HepG2 (cell line): Measurements from ENCODE around the gene GSTT2. TPM values are rescaled to one million over a fixed set of nuclear protein-coding genes. Genes with fewer than 3 reads are reported as not detected.
A peak's percentile ranks its signal among the peaks of the same experiment; 100 is the strongest.

Experiments
- CEBPB ChIP-seq: IDR thresholded peaks from 2 replicates; pipeline ENCODE4 v1.6.1; 2011; ENCODE audit warnings: low read depth, low read length, improper control_type of control experiment, borderline replicate concordance
- CEBPG ChIP-seq: IDR thresholded peaks from 2 replicates; pipeline ENCODE4 v1.6.1; 2016
- DPF2 ChIP-seq: sonication (generic); formaldehyde crosslinking; IDR thresholded peaks from 2 replicates; pipeline ENCODE4 v1.4.0; 2020; ENCODE audit warnings: mild to moderate bottlenecking, low read depth, missing genetic modification reagents, borderline replicate concordance
- FOSL2 ChIP-seq: sonication (generic); formaldehyde crosslinking; IDR thresholded peaks from 2 replicates; pipeline ENCODE4 v1.4.0; 2020; ENCODE audit warnings: missing genetic modification reagents
- GABPB1 ChIP-seq: IDR thresholded peaks from 2 replicates; pipeline ENCODE4 v1.6.1; 2016; ENCODE audit warnings: mild to moderate bottlenecking, missing genetic modification reagents, moderate library complexity, missing compliant biosample characterization
- GATAD2A ChIP-seq: IDR thresholded peaks from 2 replicates; pipeline ENCODE4 v1.6.1; 2016
- KAT2B ChIP-seq: fragments of 150-350 bp; IDR thresholded peaks from 2 replicates; pipeline ENCODE4 v1.6.1; 2014; ENCODE audit warnings: low read depth, low read length, borderline replicate concordance
- MATR3 ChIP-seq: sonication (generic); formaldehyde crosslinking; IDR thresholded peaks from 2 replicates; pipeline ENCODE4 v1.4.0; 2020; ENCODE audit warnings: missing genetic modification reagents
- NR1H2 ChIP-seq: sonication (generic); formaldehyde crosslinking; IDR thresholded peaks from 2 replicates; pipeline ENCODE4 v1.8.1; 2022; ENCODE audit warnings: low read depth, missing genetic modification reagents, borderline replicate concordance
- ONECUT2 ChIP-seq: sonication (generic); formaldehyde crosslinking; IDR thresholded peaks from 2 replicates; pipeline ENCODE4 v1.4.0; 2020; ENCODE audit warnings: missing genetic modification reagents
- RCOR2 ChIP-seq: IDR thresholded peaks from 2 replicates; pipeline ENCODE4 v1.6.1; 2016; ENCODE audit warnings: missing biosample characterization, missing genetic modification reagents
- RFX3 ChIP-seq: IDR thresholded peaks from 2 replicates; pipeline ENCODE4 v1.6.1; 2016; ENCODE audit warnings: missing biosample characterization, missing genetic modification reagents
- RXRB ChIP-seq: IDR thresholded peaks from 2 replicates; pipeline ENCODE4 v1.6.1; 2016; ENCODE audit warnings: borderline replicate concordance, missing genetic modification reagents, missing compliant biosample characterization
- TCF12 ChIP-seq, 2 experiments: fragments of 450-650 bp in 1 of 2; sonication (generic) in 1 of 2; formaldehyde crosslinking in 1 of 2; IDR thresholded peaks; 2 replicates each; pipeline versions ENCODE4 v1.6.1 to v1.8.0; 2017 to 2022; ENCODE audit warnings: antibody characterized with exemption in 1 of 2, mild to moderate bottlenecking in 1 of 2, missing genetic modification reagents in 1 of 2, moderate library complexity in 1 of 2
- ZFAT ChIP-seq: sonication (generic); formaldehyde crosslinking; conservative IDR thresholded peaks from 2 replicates; pipeline ENCODE4 v1.8.1; 2023; ENCODE audit warnings: missing genetic modification reagents, inconsistent platforms
- ZNF780A ChIP-seq: sonication (generic); formaldehyde crosslinking; IDR thresholded peaks from 2 replicates; pipeline ENCODE4 v1.8.0; 2022; ENCODE audit warnings: mild to moderate bottlenecking, missing genetic modification reagents, moderate library complexity
- polyA plus RNA-seq, 8 experiments: library from polyadenylated mRNA; depleted of rRNA in 3 of 8; stranded (reverse) in 7 of 8; unstranded in 1 of 8; fragments of >200 nt; fragmentation: Illumina TruSeq in 4 of 8; extraction: Trizol in 4 of 8; gene quantifications; 2 replicates each; pipeline versions ENCODE4 v1.2.1 to v1.2.3, GENCODE V29; 2011 to 2016; ENCODE audit warnings: low read depth in 4 of 8, missing spikeins in 1 of 8, mixed read lengths in 1 of 8; ENCODE audit not compliant: insufficient read depth in 1 of 8
- total RNA-seq, 5 experiments: library from RNA; depleted of rRNA; stranded (reverse); fragments of >200 nt; fragmentation: Illumina TruSeq; extraction: Trizol; gene quantifications; 2 replicates each; pipeline ENCODE4 v1.2.3, GENCODE V29; 2016; ENCODE audit warnings: low read depth in 1 of 5
- TF ChIP-seq, protein P1 (sequence below): sonication (generic); formaldehyde crosslinking; IDR thresholded peaks from 2 replicates; pipeline ENCODE4 v1.4.0; 2020; ENCODE audit warnings: missing genetic modification reagents
- TF ChIP-seq, protein P2 (sequence below): sonication (generic); formaldehyde crosslinking; IDR thresholded peaks from 2 replicates; pipeline ENCODE4 v1.8.0; 2022; ENCODE audit warnings: mild to moderate bottlenecking, missing genetic modification reagents, moderate library complexity
- TF ChIP-seq, protein P3 (sequence below): sonication (generic); formaldehyde crosslinking; IDR thresholded peaks from 2 replicates; pipeline ENCODE4 v1.4.0; 2020; ENCODE audit warnings: missing genetic modification reagents
- TF ChIP-seq, protein P4 (sequence below): sonication (generic); formaldehyde crosslinking; IDR thresholded peaks from 2 replicates; pipeline ENCODE4 v1.5.1; 2020; ENCODE audit warnings: mild to moderate bottlenecking, missing genetic modification reagents, borderline replicate concordance

GSTT2 gene
- total and polyA plus RNA-seq, 2 of the 13 experiments (the other 11 are each of a cell fraction or from before 2014, with no cell fraction given), result not detected

DNA sequence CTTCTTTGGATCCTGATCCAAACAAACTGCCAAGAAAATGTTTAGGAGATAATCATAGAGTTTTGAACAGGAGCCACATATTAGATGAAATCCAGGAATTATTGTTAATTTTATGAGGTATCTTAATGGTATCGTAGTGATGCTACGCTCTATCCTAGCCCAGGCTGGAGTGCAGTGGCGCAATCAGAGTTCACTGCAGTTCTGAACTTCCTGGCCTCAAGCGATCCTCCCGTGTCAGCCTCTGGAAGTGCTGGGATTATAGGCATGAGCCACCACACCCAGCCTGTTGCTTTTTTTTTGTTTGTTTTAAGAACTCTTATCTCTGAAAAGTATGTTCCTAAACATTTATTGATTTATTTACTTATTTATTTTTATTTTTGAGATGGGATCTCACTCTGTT, 22.9 kb downstream of the GSTT2 start (continued):
- 0 out of 2 replicates have a peak, but pooled peaks have one; percentile 18 for TF ChIP-seq RCOR2
- peak; percentile 85 for TF ChIP-seq KAT2B
- TF ChIP-seq NR1H2 (CRISPR knock-in tag), result no peak
- no peak for TF ChIP-seq MATR3 (CRISPR knock-in tag)
- no peak for TF ChIP-seq RFX3
- 0 out of 2 replicates have a peak, but pooled peaks have one; percentile 31 for TF ChIP-seq ONECUT2 (CRISPR knock-in tag)
- TF ChIP-seq CEBPG, result peak; percentile 85
- TF ChIP-seq TCF12 (IDR thresholded peaks at IDR 0.05), result no peak
- no peak for TF ChIP-seq TCF12 (CRISPR knock-in tag; IDR thresholded peaks at IDR 0.05)
- TF ChIP-seq, protein P1, sequence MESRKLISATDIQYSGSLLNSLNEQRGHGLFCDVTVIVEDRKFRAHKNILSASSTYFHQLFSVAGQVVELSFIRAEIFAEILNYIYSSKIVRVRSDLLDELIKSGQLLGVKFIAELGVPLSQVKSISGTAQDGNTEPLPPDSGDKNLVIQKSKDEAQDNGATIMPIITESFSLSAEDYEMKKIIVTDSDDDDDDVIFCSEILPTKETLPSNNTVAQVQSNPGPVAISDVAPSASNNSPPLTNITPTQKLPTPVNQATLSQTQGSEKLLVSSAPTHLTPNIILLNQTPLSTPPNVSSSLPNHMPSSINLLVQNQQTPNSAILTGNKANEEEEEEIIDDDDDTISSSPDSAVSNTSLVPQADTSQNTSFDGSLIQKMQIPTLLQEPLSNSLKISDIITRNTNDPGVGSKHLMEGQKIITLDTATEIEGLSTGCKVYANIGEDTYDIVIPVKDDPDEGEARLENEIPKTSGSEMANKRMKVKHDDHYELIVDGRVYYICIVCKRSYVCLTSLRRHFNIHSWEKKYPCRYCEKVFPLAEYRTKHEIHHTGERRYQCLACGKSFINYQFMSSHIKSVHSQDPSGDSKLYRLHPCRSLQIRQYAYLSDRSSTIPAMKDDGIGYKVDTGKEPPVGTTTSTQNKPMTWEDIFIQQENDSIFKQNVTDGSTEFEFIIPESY (CRISPR knock-in tag), result peak; percentile 58; the same call in 1 of the 2 replicates
- TF ChIP-seq ZNF780A (CRISPR knock-in tag), result no peak
- TF ChIP-seq FOSL2 (CRISPR knock-in tag), result 0 out of 2 replicates have a peak, but pooled peaks have one; percentile 6
- TF ChIP-seq ZFAT (CRISPR knock-in tag), result no peak
- TF ChIP-seq, protein P2, sequence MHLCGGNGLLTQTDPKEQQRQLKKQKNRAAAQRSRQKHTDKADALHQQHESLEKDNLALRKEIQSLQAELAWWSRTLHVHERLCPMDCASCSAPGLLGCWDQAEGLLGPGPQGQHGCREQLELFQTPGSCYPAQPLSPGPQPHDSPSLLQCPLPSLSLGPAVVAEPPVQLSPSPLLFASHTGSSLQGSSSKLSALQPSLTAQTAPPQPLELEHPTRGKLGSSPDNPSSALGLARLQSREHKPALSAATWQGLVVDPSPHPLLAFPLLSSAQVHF (CRISPR knock-in tag), result no peak
- TF ChIP-seq RXRB, result peak; percentile 32; the same call in 1 of the 2 replicates
- TF ChIP-seq, protein P3, sequence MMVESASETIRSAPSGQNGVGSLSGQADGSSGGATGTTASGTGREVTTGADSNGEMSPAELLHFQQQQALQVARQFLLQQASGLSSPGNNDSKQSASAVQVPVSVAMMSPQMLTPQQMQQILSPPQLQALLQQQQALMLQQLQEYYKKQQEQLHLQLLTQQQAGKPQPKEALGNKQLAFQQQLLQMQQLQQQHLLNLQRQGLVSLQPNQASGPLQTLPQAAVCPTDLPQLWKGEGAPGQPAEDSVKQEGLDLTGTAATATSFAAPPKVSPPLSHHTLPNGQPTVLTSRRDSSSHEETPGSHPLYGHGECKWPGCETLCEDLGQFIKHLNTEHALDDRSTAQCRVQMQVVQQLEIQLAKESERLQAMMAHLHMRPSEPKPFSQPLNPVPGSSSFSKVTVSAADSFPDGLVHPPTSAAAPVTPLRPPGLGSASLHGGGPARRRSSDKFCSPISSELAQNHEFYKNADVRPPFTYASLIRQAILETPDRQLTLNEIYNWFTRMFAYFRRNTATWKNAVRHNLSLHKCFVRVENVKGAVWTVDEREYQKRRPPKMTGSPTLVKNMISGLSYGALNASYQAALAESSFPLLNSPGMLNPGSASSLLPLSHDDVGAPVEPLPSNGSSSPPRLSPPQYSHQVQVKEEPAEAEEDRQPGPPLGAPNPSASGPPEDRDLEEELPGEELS, result 0 out of 2 replicates have a peak, but pooled peaks have one; percentile 28
- TF ChIP-seq DPF2 (CRISPR knock-in tag), result no peak
- TF ChIP-seq, protein P4, sequence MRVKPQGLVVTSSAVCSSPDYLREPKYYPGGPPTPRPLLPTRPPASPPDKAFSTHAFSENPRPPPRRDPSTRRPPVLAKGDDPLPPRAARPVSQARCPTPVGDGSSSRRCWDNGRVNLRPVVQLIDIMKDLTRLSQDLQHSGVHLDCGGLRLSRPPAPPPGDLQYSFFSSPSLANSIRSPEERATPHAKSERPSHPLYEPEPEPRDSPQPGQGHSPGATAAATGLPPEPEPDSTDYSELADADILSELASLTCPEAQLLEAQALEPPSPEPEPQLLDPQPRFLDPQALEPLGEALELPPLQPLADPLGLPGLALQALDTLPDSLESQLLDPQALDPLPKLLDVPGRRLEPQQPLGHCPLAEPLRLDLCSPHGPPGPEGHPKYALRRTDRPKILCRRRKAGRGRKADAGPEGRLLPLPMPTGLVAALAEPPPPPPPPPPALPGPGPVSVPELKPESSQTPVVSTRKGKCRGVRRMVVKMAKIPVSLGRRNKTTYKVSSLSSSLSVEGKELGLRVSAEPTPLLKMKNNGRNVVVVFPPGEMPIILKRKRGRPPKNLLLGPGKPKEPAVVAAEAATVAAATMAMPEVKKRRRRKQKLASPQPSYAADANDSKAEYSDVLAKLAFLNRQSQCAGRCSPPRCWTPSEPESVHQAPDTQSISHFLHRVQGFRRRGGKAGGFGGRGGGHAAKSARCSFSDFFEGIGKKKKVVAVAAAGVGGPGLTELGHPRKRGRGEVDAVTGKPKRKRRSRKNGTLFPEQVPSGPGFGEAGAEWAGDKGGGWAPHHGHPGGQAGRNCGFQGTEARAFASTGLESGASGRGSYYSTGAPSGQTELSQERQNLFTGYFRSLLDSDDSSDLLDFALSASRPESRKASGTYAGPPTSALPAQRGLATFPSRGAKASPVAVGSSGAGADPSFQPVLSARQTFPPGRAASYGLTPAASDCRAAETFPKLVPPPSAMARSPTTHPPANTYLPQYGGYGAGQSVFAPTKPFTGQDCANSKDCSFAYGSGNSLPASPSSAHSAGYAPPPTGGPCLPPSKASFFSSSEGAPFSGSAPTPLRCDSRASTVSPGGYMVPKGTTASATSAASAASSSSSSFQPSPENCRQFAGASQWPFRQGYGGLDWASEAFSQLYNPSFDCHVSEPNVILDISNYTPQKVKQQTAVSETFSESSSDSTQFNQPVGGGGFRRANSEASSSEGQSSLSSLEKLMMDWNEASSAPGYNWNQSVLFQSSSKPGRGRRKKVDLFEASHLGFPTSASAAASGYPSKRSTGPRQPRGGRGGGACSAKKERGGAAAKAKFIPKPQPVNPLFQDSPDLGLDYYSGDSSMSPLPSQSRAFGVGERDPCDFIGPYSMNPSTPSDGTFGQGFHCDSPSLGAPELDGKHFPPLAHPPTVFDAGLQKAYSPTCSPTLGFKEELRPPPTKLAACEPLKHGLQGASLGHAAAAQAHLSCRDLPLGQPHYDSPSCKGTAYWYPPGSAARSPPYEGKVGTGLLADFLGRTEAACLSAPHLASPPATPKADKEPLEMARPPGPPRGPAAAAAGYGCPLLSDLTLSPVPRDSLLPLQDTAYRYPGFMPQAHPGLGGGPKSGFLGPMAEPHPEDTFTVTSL (CRISPR knock-in tag), result 0 out of 2 replicates have a peak, but pooled peaks have one; percentile 27
- peak; percentile 85 for TF ChIP-seq CEBPB
- peak; percentile 49 for TF ChIP-seq GATAD2A
- 0 out of 2 replicates have a peak, but pooled peaks have one; percentile 17 for TF ChIP-seq GABPB1
